SU-DHL-6 (cell line): Measurements from ENCODE around the gene MIDN.

ENCODE experiments used
- EZH2phosphoT487 ChIP-seq: fragments of 200-600 bp; sonication (generic), shearing (Covaris generic); conservative IDR thresholded peaks from 2 replicates; pipeline ENCODE4 v1.6.1; 2018; ENCODE audit warnings: mild to moderate bottlenecking, antibody characterized with exemption, low read length, moderate library complexity, mixed read lengths
- TF ChIP-seq, protein P1 (sequence below): fragments of 200-600 bp; sonication (generic); IDR thresholded peaks from one replicate; pipeline ENCODE4 v1.5.1; 2017; ENCODE audit warnings: antibody characterized with exemption, mild to moderate bottlenecking, low read length, moderate library complexity; ENCODE audit not compliant: insufficient read depth, poor library complexity, severe bottlenecking

DNA sequence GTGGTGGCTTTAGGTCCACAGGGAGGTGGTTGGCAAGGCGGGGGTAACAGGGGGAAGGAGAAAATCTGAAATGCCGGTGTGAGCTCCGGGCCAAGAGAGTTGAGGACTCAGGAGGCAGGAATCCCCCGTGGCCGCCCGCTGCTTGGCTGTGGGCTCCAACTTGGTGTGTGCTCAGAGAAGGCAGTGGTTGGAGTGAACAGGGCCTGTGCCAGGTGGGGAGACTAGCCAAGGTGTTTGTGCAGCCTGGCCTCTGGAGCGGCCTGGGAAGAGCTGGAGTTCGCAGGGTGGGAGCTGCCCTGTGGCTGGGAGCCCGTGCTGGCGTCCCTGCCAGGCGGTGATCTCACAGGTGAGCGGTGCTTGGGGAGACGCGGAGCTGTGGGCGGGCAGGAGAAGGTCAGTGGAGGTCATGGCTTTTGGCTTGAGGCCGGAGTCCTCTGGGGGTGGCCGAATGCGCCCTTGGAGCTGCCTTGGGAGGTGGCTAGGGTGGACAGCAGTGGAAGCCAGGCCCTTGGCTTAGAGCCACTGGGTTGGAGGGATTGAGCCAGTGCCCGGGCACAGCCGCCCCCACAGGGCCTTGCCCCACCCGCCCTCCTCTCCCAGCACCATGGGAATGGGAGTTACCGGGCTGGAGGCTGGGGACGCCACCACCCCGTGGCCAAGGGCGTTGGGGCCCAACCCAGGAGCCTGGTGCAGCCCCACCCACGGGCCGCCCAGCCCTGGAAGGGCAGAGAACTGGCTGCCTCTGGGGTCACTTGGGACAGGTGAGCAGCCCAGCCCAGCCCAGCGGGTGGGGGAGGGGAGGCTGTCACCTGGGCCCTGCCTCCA lies 13.6 kb downstream of the MIDN start:
- TF ChIP-seq, protein P1, sequence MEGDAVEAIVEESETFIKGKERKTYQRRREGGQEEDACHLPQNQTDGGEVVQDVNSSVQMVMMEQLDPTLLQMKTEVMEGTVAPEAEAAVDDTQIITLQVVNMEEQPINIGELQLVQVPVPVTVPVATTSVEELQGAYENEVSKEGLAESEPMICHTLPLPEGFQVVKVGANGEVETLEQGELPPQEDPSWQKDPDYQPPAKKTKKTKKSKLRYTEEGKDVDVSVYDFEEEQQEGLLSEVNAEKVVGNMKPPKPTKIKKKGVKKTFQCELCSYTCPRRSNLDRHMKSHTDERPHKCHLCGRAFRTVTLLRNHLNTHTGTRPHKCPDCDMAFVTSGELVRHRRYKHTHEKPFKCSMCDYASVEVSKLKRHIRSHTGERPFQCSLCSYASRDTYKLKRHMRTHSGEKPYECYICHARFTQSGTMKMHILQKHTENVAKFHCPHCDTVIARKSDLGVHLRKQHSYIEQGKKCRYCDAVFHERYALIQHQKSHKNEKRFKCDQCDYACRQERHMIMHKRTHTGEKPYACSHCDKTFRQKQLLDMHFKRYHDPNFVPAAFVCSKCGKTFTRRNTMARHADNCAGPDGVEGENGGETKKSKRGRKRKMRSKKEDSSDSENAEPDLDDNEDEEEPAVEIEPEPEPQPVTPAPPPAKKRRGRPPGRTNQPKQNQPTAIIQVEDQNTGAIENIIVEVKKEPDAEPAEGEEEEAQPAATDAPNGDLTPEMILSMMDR = no peak
- TF ChIP-seq EZH2phosphoT487 = no peak
